Caco-2 (cell line): ENCODE results near the gene HMG20A. TPM values are rescaled to one million over a fixed set of nuclear protein-coding genes. Genes with fewer than 3 reads are reported as not detected.
A peak's percentile ranks its signal among the peaks of the same experiment; 100 is the strongest.

ENCODE experiments used
- BruUV-seq: library from RNA; stranded (reverse); fragments of 400-500 nt; replicated peaks from 2 replicates; lab custom pipeline; 2021; lab: Mats Ljungman, UMichigan
- CTCF ChIA-PET: fragments of 300-600 bp; sonication (Branson Sonifier 250); formaldehyde crosslinking; loops from one replicate; lab custom pipeline; 2022; ENCODE audit warnings: antibody characterized with exemption; lab: Charles Lee
- POLR2A ChIA-PET: fragments of 300-600 bp; sonication (Branson Sonifier 250); formaldehyde crosslinking; loops from one replicate; lab custom pipeline; 2022; ENCODE audit warnings: antibody characterized with exemption; lab: Charles Lee
- DNase-seq, 2 experiments: peaks; one replicate each; pipeline versions ENCODE4 v3.0.0 to v3.0.0-alpha.2; 2020 to 2022
- H3K27me3 ChIP-seq: replicated peaks from 2 replicates; pipeline ENCODE4 v1.6.0; 2011; ENCODE audit warnings: low read length; ENCODE audit not compliant: control insufficient read depth, insufficient read depth
- H3K36me3 ChIP-seq: 2 replicates; pipeline ENCODE4 v1.5.1; 2011; ENCODE audit warnings: low read length; ENCODE audit not compliant: control insufficient read depth, insufficient read depth
- H3K4me1 ChIP-seq: fragments of 250-450 bp; sonication (Bioruptor Pico); 2 replicates; pipeline ENCODE4 v1.5.1; 2020; ENCODE audit warnings: mild to moderate bottlenecking
- H3K4me3 ChIP-seq: 2 replicates; pipeline ENCODE4 v1.5.1; 2011; ENCODE audit warnings: low read depth, mild to moderate bottlenecking, control low read depth, low read length
- H3K9me3 ChIP-seq: fragments of 250-450 bp; sonication (Bioruptor Pico); 2 replicates; pipeline ENCODE4 v1.5.1; 2020; ENCODE audit warnings: mild to moderate bottlenecking, moderate library complexity
- H3K27ac Mint-ChIP-seq: one replicate; pipeline ENCODE4 v1.8.0; 2022; ENCODE audit warnings: mixed read lengths; ENCODE audit not compliant: unreplicated experiment
- H3K27me3 Mint-ChIP-seq: one replicate; pipeline ENCODE4 v1.8.0; 2022; ENCODE audit warnings: mixed read lengths; ENCODE audit not compliant: insufficient read depth, unreplicated experiment
- H3K36me3 Mint-ChIP-seq: one replicate; pipeline ENCODE4 v1.8.0; 2022; ENCODE audit warnings: mild to moderate bottlenecking, mixed read lengths; ENCODE audit not compliant: insufficient read depth, unreplicated experiment
- H3K4me1 Mint-ChIP-seq: one replicate; pipeline ENCODE4 v1.8.0; 2022; ENCODE audit warnings: low read depth, mixed read lengths; ENCODE audit not compliant: unreplicated experiment
- H3K4me3 Mint-ChIP-seq: one replicate; pipeline ENCODE4 v1.8.0; 2022; ENCODE audit warnings: mild to moderate bottlenecking, moderate library complexity, mixed read lengths; ENCODE audit not compliant: unreplicated experiment
- H3K9me3 Mint-ChIP-seq: one replicate; pipeline ENCODE4 v1.8.0; 2022; ENCODE audit warnings: mixed read lengths; ENCODE audit not compliant: unreplicated experiment
- CTCF ChIP-seq, 2 experiments: fragments of 200-600 bp in 1 of 2; IDR thresholded peaks; 1 replicate in 1 of 2; 2 replicates in 1 of 2; pipeline versions ENCODE4 v1.5.1 to v1.8.0; 2011 to 2022; ENCODE audit warnings: antibody characterized with exemption in 1 of 2, control low read depth in 1 of 2, inconsistent platforms in 1 of 2, low read depth in 1 of 2, low read length in 1 of 2, mild to moderate bottlenecking in 1 of 2, moderate library complexity in 1 of 2; ENCODE audit not compliant: insufficient read depth in 1 of 2, severe bottlenecking in 1 of 2, unreplicated experiment in 1 of 2
- intact Hi-C: fragments of 100-400 bp; cut with micrococcal nuclease; formaldehyde crosslinking; loops from one replicate; pipeline ENCODE4 v1.10.0; 2022; ENCODE audit not compliant: unreplicated experiment
- total RNA-seq: library from RNA; stranded (reverse); gene quantifications from 2 replicates; pipeline ENCODE4 v1.2.3, GENCODE V29; 2022

HMG20A gene
- total RNA-seq, 1 experiment from 2014 or later: 34.0 TPM

- Histone ChIP-seq H3K27me3 (no peaks in the 10 kb centered on the region), H3K4me1 (no peaks in the 10 kb centered on the region), H3K4me3 (no peak overlapping the region), H3K36me3 (no peaks in the 10 kb centered on the region), H3K9me3 (no peaks in the 10 kb centered on the region)
- DNase-seq: no peak
- Mint-ChIP-seq H3K27me3 (no peaks in the 10 kb centered on the region), H3K9me3 (no peaks in the 10 kb centered on the region), H3K4me1 (no peaks in the 10 kb centered on the region), H3K27ac (no peak overlapping the region), H3K4me3 (no peak overlapping the region), H3K36me3 (no peaks in the 10 kb centered on the region)
- BruUV-seq: no TSS peak
- intact Hi-C loops: no loop called here
- ChIA-PET CTCF (no interaction called here), POLR2A (interaction anchor here (0.7 kb wide), 1 partner anchor 19 kb away, joined by 3 read pairs; no protein-coding TSS in a partner anchor)
- no peak for TF ChIP-seq CTCF (IDR thresholded peaks at IDR 0.05; ENCODE audit: insufficient read depth in 1 of 2, low read depth in 1 of 2, low read length in 1 of 2, severe bottlenecking in 1 of 2, unreplicated experiment in 1 of 2)
Measured at GRCh38 chr15:77440378-77440999, 19.8 kb downstream of the HMG20A start.

GRCh38 chr15:77446840-77447390, 26.2 kb downstream of the HMG20A start:
- no peaks in the 10 kb centered on the region for H3K9me3 ChIP-seq
- Mint-ChIP-seq H3K27me3 (no peaks in the 10 kb centered on the region), H3K27ac (no peak overlapping the region), H3K9me3 (no peaks in the 10 kb centered on the region), H3K4me1 (no peaks in the 10 kb centered on the region), H3K36me3 (no peaks in the 10 kb centered on the region), H3K4me3 (no peak overlapping the region)
- CTCF ChIA-PET: no interaction called here
- H3K4me1 ChIP-seq: no peaks in the 10 kb centered on the region
- BruUV-seq: no TSS peak
- intact Hi-C loops: no loop called here
- TF ChIP-seq CTCF (IDR thresholded peaks at IDR 0.05; ENCODE audit: insufficient read depth in 1 of 2, low read depth in 1 of 2, low read length in 1 of 2, severe bottlenecking in 1 of 2, unreplicated experiment in 1 of 2): no peak
- peak in 1 of 2 experiments; percentile 34 for DNase-seq
- no peaks in the 10 kb centered on the region for H3K27me3 ChIP-seq
- no peak overlapping the region for H3K4me3 ChIP-seq
- POLR2A ChIA-PET: no interaction called here
- no peaks in the 10 kb centered on the region for H3K36me3 ChIP-seq

GRCh38 chr15:77454265-77454664, 33.6 kb downstream of the HMG20A start:
- no peaks in the 10 kb centered on the region for H3K9me3 Mint-ChIP-seq
- no peaks in the 10 kb centered on the region for H3K27me3 Mint-ChIP-seq
- DNase-seq: no peak
- no peak overlapping the region for H3K27ac Mint-ChIP-seq
- peaks cover 19% of the 10 kb centered on the region for H3K4me1 Mint-ChIP-seq
- POLR2A ChIA-PET: no interaction called here
- TF ChIP-seq CTCF (IDR thresholded peaks at IDR 0.05; ENCODE audit: insufficient read depth in 1 of 2, low read depth in 1 of 2, low read length in 1 of 2, severe bottlenecking in 1 of 2, unreplicated experiment in 1 of 2): no peak
- CTCF ChIA-PET: interaction anchor here (0.7 kb wide), 1 partner anchor 89 kb away, joined by 3 read pairs; no protein-coding TSS in a partner anchor
- H3K9me3 ChIP-seq: no peaks in the 10 kb centered on the region
- no peak overlapping the region for H3K4me3 Mint-ChIP-seq
- H3K4me1 ChIP-seq: no peaks in the 10 kb centered on the region
- peaks cover 3% of the 10 kb centered on the region for H3K36me3 Mint-ChIP-seq
- H3K27me3 ChIP-seq: no peaks in the 10 kb centered on the region
- BruUV-seq: no TSS peak
- H3K36me3 ChIP-seq: no peaks in the 10 kb centered on the region
- no peak overlapping the region for H3K4me3 ChIP-seq
- intact Hi-C loops: no loop called here
